ENCODE results near the gene CRISPLD2.

GRCh38 chr16:84868829-84869472 lies 49.2 kb downstream of the CRISPLD2 start:
- no peak for TF ChIP-seq ZSCAN4 (tag by site-specific recombination; IDR thresholded peaks at IDR 0.05)
- TF ChIP-seq ZNF639 (tag by site-specific recombination; IDR thresholded peaks at IDR 0.05) = no peak
- no peak for TF ChIP-seq ZNF433 (tag by site-specific recombination; IDR thresholded peaks at IDR 0.05; ENCODE audit: low read depth)
- TF ChIP-seq CTCF (tag by site-specific recombination; IDR thresholded peaks at IDR 0.05) = no peak
- TF ChIP-seq ZNF311 (tag by site-specific recombination; IDR thresholded peaks at IDR 0.05; ENCODE audit: borderline replicate concordance) = no peak
- no peak for TF ChIP-seq PRDM10 (tag by site-specific recombination; IDR thresholded peaks at IDR 0.05)
- no peak for TF ChIP-seq ZNF211 (tag by site-specific recombination; IDR thresholded peaks at IDR 0.05; ENCODE audit: low read depth)
- no peak for TF ChIP-seq PRDM2 (tag by site-specific recombination; IDR thresholded peaks at IDR 0.05; ENCODE audit: borderline replicate concordance)
- TF ChIP-seq ATF2 (tag by site-specific recombination; IDR thresholded peaks at IDR 0.05; ENCODE audit: low read depth) = no peak
- no peak for TF ChIP-seq SP2 (tag by site-specific recombination; IDR thresholded peaks at IDR 0.05)
- TF ChIP-seq ZSCAN5A (tag by site-specific recombination; IDR thresholded peaks at IDR 0.05) = no peak
- no peak for TF ChIP-seq ZFP37 (tag by site-specific recombination; IDR thresholded peaks at IDR 0.05)

Data from HEK293 (cell line).